ENCODE results near the gene ATOH8.

The ATOH8 gene

DNA sequence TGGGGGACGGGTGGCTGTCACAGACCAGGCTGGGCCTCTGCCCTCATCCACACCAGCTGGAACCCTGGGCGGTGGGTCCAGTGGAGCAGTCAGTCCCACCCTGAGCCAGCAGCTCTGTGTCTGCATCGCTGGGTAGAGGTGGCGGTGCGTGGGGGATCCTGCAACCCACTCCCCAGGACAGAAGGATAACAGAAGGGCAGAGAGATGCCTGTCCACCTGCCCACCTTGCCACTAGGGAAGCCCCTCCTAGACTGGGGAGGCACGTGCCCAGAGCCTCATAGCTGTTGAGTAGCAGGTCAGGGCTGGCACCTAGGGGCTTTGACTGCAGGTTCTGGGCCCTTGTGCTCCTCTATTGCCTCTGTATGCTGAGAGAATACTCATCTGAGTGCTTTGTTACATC lies 2.4 kb downstream of the ATOH8 start:
- Histone ChIP-seq H2AFZ (ENCODE audit: low read depth) (no peak overlapping the region), H3K27me3 (ENCODE audit: insufficient read depth, low read depth) (peaks cover 49% of the 10 kb centered on the region)

GRCh38 chr2:85756822-85757435 lies 3.1 kb downstream of the ATOH8 start:
- H3K4me2 ChIP-seq = no peak overlapping the region
- H3K4me1 ChIP-seq (ENCODE audit: low read depth, poor library complexity, severe bottlenecking) = no peaks in the 10 kb centered on the region

More for the DNA sequence above, 2.4 kb downstream of the ATOH8 start:
- Histone ChIP-seq H3K4me3 (IDR thresholded peaks at IDR 0.05; ENCODE audit: insufficient read depth, low read depth, low read length) (no peak overlapping the region), H3K4me2 (no peak overlapping the region), H3K9ac (no peak overlapping the region), H3K36me3 (ENCODE audit: insufficient read depth) (no peaks in the 10 kb centered on the region), H3K4me1 (ENCODE audit: low read depth, poor library complexity, severe bottlenecking) (no peaks in the 10 kb centered on the region), H4K20me1 (ENCODE audit: insufficient read depth) (no peaks in the 10 kb centered on the region), H3K27ac (no peak overlapping the region), H3K79me2 (ENCODE audit: insufficient read depth, low read depth) (no peaks in the 10 kb centered on the region)
- no peak for TF ChIP-seq CTCF (conservative IDR thresholded peaks at IDR 0.05; ENCODE audit: low read depth, low read length)

GRCh38 chr2:85757860-85758259 lies 4.1 kb downstream of the ATOH8 start:
- Histone ChIP-seq H4K20me1 (ENCODE audit: insufficient read depth) (no peaks in the 10 kb centered on the region), H3K9ac (no peak overlapping the region), H3K4me2 (no peak overlapping the region), H3K36me3 (ENCODE audit: insufficient read depth) (no peaks in the 10 kb centered on the region), H2AFZ (ENCODE audit: low read depth) (no peak overlapping the region), H3K79me2 (ENCODE audit: insufficient read depth, low read depth) (no peaks in the 10 kb centered on the region), H3K27me3 (ENCODE audit: insufficient read depth, low read depth) (peaks cover 32% of the 10 kb centered on the region), H3K4me3 (IDR thresholded peaks at IDR 0.05; ENCODE audit: insufficient read depth, low read depth, low read length) (no peak overlapping the region), H3K4me1 (ENCODE audit: low read depth, poor library complexity, severe bottlenecking) (no peaks in the 10 kb centered on the region), H3K27ac (no peak overlapping the region)
- no peak for TF ChIP-seq CTCF (conservative IDR thresholded peaks at IDR 0.05; ENCODE audit: low read depth, low read length)

More at GRCh38 chr2:85756822-85757435, 3.1 kb downstream of the ATOH8 start:
- Histone ChIP-seq H3K79me2 (ENCODE audit: insufficient read depth, low read depth) (no peaks in the 10 kb centered on the region), H3K27ac (no peak overlapping the region), H3K9ac (no peak overlapping the region), H4K20me1 (ENCODE audit: insufficient read depth) (no peaks in the 10 kb centered on the region), H3K27me3 (ENCODE audit: insufficient read depth, low read depth) (peaks cover 41% of the 10 kb centered on the region), H3K36me3 (ENCODE audit: insufficient read depth) (no peaks in the 10 kb centered on the region), H3K4me3 (IDR thresholded peaks at IDR 0.05; ENCODE audit: insufficient read depth, low read depth, low read length) (no peak overlapping the region), H2AFZ (ENCODE audit: low read depth) (no peak overlapping the region)
- no peak for TF ChIP-seq CTCF (conservative IDR thresholded peaks at IDR 0.05; ENCODE audit: low read depth, low read length)

- Histone ChIP-seq H3K4me3 (IDR thresholded peaks at IDR 0.05; ENCODE audit: insufficient read depth, low read depth, low read length) (no peak overlapping the region), H3K36me3 (ENCODE audit: insufficient read depth) (no peaks in the 10 kb centered on the region), H2AFZ (ENCODE audit: low read depth) (no peak overlapping the region), H3K27me3 (ENCODE audit: insufficient read depth, low read depth) (peaks cover 25% of the 10 kb centered on the region), H3K79me2 (ENCODE audit: insufficient read depth, low read depth) (no peaks in the 10 kb centered on the region), H4K20me1 (ENCODE audit: insufficient read depth) (no peaks in the 10 kb centered on the region), H3K4me1 (ENCODE audit: low read depth, poor library complexity, severe bottlenecking) (no peaks in the 10 kb centered on the region), H3K27ac (no peak overlapping the region), H3K4me2 (no peak overlapping the region), H3K9ac (no peak overlapping the region)
- TF ChIP-seq CTCF (conservative IDR thresholded peaks at IDR 0.05; ENCODE audit: low read depth, low read length) = no peak
Observed at GRCh38 chr2:85758361-85759256, 4.8 kb downstream of the ATOH8 start.

Data from KMS-11 (cell line).